Kidney glomerular epithelial cell (primary cell): ENCODE data around the gene HLA-A.

Experiments used
- DNase-seq: peaks from one replicate; lab custom pipeline; 2025; lab: John Stamatoyannopoulos, UW

Gene HLA-A

GRCh38 chr6:29935273-29935955 lies 6.9 kb upstream of the HLA-A start:
- no peak for DNase-seq

DNA sequence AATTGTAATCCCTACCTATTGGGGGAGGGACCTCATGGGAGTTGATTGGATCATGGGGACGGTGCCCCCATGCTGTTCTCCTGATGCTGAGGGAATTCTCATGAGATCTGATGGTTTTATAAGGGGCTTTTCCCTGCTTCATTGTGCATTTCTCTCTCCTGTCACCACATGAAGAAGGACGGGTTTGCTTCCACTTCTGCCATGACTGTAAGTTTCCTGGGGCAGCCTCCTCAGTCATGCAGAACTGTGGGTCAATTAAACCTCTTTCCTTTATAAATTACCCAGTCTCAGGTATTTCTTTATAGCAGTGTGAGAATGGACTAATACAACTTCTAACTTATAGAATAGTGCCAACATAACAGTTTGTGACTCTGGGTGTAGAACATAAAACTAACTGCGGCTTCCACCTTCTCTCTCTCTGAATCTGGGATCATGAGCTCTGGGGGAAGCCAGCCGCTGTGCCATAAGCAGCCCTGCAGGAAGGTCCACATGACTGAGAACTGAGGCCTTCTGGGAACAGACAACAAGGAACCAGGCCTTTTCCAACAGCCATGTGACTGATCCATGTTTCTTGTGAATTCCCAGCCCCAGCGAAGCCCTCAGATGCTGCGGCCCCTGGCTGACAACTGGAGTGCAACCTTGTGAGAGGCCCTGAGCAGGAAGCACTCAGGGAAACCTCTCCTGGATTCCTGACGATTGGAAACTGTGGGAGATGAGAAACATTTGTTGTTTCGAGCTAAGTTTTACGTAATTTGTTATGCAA lies 3.4 kb upstream of the HLA-A start:
- no peak for DNase-seq

DNA sequence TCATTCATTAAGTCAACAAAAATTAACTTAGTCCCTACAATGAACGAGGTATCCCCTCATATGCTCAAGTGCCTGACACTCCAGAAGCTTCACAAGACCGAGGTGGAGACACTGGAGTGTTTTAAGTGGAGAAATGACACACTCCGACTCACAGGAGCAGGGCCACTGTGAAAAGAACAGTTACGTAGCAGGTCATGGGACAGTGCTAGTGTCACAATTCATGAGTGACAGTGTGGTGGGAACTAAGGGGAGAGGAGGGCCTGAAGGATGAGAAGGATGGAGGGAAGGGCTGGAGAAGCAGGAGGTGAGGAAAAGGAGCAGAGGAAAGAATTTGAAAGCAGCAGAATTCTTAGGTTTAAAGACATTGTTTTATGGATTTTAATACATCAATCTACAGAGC lies 1.3 kb upstream of the HLA-A start:
- DNase-seq = no peak

DNA sequence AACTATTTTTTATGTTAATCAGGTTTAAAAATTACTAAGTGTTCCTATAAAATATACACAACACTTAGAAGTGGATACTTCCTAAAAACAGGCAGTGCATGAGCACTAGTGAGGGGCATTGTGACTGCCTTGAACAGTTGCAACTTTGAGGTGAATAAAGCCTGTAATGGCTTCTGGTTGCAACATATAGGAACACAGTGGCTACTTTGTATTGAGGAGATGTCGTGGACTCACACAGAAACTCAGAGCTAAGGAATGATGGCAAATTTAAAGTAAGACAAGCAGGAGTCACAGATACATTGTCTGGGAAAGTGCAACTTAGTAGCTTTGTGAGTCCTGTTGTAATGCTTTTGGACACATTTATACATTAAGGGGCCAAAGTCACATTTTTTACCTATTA lies 861 bp upstream of the HLA-A start:
- no peak for DNase-seq

GRCh38 chr6:29941916-29942274 lies 437 bp upstream of the HLA-A start:
- no peak for DNase-seq

GRCh38 chr6:29943053-29943966 lies 978 bp downstream of the HLA-A start:
- DNase-seq = no peak

DNA sequence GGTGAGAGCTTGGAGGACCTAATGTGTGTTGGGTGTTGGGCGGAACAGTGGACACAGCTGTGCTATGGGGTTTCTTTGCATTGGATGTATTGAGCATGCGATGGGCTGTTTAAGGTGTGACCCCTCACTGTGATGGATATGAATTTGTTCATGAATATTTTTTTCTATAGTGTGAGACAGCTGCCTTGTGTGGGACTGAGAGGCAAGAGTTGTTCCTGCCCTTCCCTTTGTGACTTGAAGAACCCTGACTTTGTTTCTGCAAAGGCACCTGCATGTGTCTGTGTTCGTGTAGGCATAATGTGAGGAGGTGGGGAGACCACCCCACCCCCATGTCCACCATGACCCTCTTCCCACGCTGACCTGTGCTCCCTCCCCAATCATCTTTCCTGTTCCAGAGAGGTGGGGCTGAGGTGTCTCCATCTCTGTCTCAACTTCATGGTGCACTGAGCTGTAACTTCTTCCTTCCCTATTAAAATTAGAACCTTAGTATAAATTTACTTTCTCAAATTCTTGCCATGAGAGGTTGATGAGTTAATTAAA lies 3.0 kb downstream of the HLA-A start:
- DNase-seq = no peak

DNA sequence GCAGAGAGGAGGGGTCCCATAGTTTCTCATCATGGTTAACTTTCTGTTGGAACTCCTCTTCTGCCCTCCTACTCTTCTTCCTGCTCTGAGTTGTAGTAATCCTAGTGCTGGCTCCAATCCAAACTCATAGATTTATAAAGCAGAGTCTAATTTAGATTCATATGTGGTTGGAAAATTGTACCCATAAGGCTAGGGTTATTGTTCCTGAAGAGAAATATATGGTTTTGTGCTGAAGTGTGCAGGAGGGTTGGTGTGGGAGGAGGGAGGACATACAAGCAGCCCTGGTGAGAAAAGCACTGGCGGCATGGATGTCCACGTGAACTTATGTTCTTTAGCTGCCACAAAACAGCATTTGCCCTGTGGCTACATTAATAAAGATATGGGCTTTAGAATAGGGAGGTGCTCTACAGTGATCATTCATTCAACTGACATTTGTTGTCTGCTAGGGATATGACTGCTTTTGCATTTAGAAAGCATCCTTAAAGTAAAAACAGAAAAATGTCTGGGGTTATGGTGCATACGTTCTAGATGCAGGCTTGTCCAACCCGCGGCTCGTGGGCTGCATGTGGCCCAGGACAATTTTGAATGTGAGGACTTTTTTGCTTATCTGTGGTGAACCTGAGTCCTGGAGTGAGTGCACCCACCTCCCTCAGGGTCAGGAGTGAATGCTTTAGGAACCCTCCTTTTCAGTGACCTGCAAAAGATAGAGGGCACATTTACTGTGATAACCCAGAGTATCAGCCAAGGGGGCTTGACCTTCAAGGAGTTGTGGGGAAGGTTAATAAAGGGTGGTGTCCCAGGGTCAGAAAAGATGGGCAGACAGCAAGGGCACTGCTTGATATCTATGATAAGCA lies 4.1 kb downstream of the HLA-A start:
- DNase-seq = no peak

DNA sequence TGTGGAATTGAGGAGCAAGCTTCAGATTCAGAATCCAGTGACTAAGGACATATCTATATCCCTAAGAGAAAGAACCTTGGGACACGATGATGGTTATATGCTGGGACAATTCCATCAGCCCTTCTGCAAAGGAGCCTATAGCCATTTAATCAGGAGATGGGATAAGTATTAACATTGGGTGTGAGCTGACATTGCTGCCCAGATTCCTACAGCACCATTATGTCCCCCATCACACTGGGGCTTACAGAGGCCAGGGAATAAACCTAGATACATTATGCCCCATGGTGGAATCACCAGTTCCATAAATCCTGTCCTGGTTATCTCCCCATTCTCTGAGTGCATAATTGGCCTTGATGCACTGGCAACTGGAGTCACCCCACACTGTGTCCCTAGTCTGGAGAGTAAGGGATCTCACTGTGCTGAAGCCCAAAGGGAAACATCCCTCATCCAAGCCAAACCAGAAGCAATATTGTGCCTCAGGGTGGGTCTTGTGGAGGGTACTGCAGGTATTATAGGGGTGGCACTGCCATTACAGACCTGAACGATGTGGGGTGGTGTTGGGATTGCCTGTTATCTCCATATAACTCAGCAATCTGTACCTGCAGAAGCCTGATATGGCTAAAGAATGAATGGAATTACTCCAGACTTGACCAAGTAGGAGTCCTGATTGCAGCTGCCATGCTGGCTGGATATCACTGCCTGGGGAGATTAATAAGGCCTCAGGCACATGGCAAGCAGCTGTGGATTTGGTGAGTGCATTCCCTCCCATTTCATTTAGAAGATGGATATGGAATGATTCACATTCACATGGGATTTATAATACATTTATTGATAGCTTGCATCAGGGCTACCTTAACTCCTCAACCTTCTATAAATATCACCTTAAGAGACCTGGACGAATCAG lies 5.0 kb downstream of the HLA-A start:
- no peak for DNase-seq

GRCh38 chr6:29948277-29948676 lies 5.9 kb downstream of the HLA-A start:
- DNase-seq = no peak

DNA sequence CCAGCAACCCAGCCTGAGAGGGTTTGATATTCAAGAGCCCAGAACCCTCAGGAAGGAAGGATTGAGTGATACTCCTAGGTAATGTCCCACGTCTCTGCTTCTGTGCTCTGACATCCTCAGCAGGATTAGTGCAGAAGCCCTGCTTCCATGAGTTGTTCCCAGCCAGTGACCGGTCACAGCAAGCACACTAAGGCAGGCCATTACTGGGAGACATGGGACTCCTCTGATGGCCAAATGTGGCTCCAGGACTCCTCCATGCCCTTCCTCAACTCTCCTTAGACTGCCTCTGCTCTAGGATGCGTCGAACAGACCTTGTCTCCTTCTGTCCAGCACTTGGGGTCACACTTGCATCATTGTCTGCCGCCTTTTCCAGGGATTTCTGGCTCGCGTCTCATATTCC lies 7.6 kb downstream of the HLA-A start:
- no peak for DNase-seq

DNA sequence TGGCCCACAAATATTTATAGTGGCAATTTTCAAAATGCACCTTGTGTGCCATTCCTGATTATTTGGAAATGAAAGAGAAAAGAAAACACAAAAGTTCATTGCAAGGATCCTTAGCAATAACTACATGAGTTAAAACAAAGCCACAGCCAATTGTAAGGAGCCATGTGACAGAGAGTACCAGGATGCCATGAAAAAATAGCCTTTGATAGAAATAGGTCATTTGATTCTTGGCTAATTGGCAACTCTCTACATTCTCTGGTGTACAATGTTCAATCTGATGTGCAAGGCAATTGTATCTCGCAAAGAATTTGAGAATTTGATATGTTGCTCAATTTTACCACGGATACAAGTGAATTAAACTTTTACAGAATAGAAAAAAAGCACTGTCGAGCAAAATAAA lies 9.6 kb downstream of the HLA-A start:
- no peak for DNase-seq

GRCh38 chr6:29953001-29953441 lies 10.7 kb downstream of the HLA-A start:
- peak; percentile 91 for DNase-seq

DNA sequence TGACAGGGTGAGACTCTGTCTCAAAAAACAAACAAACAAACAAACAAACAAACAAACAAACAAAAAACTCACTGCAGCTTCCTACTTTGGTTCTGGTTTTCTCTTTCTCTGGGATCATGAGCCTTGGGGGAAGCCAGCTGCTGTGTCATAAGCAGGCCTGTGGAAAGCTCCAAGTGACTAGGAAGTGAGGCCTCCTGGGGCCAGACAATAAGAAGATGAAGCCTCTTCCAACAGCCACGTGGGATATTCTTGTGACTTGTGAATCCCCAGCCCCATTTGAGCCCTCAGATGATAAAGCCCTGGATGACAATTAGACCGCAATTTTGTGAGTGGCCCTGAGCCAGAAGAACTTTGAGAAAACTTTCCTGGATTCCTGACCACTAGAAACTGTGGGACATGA lies 11.4 kb downstream of the HLA-A start:
- peak; percentile 26 for DNase-seq

- no peak for DNase-seq
These were observed 11.9 kb downstream of the HLA-A start for GRCh38 chr6:29954272-29954671.

DNA sequence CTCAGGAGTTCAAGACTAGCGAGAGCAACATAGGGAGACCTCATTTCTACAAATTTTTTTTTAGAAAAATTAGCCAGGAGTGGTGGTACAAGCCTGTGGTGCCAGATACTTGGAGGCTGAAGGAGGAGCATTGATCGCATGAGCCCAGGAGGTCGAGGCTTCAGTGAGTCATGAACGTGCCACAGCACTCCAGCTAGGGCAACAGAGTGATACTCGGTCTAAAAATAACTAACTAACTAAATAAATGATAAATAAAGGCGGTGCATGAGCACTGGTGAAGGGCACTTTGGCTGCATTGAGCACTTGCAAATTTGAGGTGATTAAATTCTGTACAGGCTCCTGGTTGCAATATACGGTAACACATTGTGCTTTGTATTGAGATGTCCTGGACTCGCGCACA lies 13.5 kb downstream of the HLA-A start:
- no peak for DNase-seq

DNA sequence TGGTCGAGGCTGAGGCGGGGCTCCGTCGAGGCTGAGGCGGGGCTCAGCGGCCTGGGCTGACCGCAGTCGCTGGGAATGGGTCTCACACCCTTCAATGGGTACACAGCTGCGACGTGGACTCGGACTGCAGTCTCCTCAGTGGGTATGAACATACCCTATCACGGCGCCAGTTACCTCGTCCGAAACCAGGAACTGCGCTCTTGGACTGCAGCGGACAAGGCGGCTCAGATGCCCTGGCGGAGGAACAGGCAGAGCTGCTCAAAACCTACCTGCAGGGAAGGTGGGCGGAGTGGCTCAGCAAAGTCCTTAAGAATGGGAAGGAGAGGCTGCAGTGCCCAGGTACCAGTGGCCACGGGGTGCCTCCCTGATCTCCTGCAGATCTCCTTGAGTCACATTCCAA lies 14.2 kb downstream of the HLA-A start:
- no peak for DNase-seq

DNA sequence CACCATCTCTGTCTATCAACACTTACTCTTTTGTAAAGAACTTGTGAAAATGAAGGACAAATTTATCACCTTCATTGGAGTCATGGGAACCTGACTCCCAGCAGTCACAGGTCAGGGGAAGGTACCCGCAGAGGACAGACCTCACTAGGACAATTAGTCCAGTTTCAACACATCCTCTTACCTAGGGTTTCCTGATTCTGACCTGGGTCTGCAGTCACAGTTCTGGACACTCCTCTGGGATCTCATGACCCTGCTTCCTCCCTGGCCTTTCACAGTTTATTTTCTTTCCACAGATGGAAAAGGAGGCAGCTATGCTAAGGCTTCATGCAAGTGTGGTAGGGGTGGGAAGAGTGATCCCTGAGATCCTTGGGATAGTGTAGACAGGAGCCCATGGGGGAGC lies 15.7 kb downstream of the HLA-A start:
- DNase-seq = no peak

DNA sequence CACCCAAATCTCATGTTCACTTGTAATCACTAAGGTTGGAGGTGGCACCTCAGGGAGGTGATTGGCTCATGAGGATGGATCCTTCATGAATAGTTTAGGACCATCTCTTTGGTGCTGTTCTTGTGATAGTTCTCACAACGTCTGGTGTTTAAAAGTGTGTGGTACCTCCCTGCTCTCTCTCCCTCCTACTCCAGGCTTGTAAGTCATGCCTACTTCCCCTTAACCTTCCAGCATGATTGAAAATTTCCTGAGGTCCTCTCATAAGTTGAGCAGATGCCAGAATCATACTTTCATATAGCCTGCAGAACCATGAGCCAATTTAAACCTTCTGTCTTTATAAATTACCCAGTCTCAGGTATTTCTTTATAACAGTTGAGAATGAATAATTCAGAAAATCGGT lies 16.6 kb downstream of the HLA-A start:
- DNase-seq = no peak

- DNase-seq = no peak
These were observed 17.1 kb downstream of the HLA-A start for GRCh38 chr6:29959467-29959866.
